ENCODE results near the gene TMEM125. TPM values are rescaled to one million over a fixed set of nuclear protein-coding genes. Genes with fewer than 3 reads are reported as not detected.

The TMEM125 gene
- total and polyA plus RNA-seq, 2 experiments from 2014 or later = 2.0 TPM

DNA sequence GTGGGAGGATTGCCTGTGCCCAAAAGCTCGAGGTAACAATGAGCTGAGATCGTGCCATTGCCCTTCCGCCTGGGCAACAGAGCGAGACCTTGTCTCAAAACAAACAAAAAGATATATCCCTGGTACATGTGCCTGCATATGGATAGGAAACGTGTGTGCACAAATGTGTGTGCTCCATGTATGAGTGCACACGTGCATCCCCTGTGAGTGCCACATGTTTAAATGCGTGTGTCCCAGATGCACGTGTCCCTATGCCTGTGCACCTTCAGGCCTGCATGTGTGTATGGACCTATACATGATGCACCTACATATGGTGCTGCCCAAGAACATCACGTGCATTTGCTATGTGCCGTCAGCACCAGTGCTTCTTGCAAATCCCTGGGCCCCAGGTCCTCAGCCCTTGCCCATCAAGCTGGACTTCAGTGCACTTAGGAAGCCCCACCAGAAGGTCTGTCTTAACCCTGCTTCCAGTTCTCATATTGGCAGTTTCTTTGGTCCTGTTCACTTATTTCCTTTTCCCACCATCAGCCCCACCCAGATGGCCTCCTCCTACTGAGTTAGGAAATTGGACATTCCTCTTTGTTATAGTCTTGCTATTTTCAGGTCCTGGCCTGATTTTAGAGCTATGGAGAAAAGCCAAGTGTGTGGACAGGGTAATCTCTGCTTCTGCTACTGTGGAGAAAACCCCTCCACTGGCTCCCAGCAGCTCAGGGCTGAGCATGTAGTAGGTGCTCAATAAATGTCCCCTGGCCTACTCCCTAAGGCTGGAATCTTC, 46.4 kb downstream of the TMEM125 start:
- Histone ChIP-seq H3K4me3 (no peak overlapping the region), H3K27me3 (no peaks in the 10 kb centered on the region), H3K4me1 (ENCODE audit: low read depth) (no peaks in the 10 kb centered on the region), H3K36me3 (no peaks in the 10 kb centered on the region), H3K9me3 (ENCODE audit: low read depth) (no peaks in the 10 kb centered on the region), H3K27ac (no peak overlapping the region)
- DNase-seq (ENCODE audit: low read depth in 1 of 2, low spot score in 1 of 2) = peak in 1 of 2 donors; percentile 53
- TF ChIP-seq, protein P1, sequence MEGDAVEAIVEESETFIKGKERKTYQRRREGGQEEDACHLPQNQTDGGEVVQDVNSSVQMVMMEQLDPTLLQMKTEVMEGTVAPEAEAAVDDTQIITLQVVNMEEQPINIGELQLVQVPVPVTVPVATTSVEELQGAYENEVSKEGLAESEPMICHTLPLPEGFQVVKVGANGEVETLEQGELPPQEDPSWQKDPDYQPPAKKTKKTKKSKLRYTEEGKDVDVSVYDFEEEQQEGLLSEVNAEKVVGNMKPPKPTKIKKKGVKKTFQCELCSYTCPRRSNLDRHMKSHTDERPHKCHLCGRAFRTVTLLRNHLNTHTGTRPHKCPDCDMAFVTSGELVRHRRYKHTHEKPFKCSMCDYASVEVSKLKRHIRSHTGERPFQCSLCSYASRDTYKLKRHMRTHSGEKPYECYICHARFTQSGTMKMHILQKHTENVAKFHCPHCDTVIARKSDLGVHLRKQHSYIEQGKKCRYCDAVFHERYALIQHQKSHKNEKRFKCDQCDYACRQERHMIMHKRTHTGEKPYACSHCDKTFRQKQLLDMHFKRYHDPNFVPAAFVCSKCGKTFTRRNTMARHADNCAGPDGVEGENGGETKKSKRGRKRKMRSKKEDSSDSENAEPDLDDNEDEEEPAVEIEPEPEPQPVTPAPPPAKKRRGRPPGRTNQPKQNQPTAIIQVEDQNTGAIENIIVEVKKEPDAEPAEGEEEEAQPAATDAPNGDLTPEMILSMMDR (IDR thresholded peaks at IDR 0.05; ENCODE audit: low read depth, low read length) = no peak

DNA sequence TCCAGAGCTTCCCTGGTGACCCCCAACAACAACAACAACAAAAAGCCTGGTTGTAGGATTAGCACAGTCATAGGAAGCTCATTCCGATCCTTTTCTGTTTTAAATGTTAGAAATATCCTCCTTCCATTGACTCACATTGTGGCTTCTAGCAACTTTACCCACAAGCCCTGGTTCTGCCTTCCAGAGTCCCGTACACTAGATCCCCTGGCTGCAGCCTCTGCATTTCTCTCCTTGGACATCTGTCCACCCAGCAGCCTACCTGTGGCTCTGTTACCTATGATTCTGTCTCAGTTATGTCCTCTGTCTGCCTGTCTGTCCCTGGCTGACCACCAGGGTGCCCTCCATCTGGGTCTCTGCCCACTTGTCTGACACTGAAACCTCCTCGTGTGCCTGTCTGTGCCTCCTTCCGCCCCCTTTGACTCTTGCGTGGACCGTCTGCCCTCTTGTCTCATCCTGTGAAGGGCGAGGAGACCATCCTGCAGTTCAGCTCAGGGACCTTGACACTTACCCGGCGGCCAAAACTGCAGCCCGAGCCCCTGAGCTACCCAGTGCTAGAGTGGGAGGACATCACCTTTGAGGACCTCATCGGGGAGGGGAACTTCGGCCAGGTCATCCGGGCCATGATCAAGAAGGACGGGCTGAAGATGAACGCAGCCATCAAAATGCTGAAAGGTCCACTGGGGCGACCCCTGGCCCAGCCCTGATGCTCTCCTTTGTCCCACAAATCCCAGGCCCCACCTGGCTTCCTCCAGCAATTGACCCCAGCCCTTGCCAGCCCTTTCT, 47.1 kb downstream of the TMEM125 start:
- TF ChIP-seq, protein P1 (IDR thresholded peaks at IDR 0.05; ENCODE audit: low read depth, low read length) = peak; percentile 18
- Histone ChIP-seq H3K27me3 (no peaks in the 10 kb centered on the region), H3K4me1 (ENCODE audit: low read depth) (no peaks in the 10 kb centered on the region), H3K27ac (no peak overlapping the region), H3K4me3 (no peak overlapping the region), H3K9me3 (ENCODE audit: low read depth) (no peaks in the 10 kb centered on the region), H3K36me3 (no peaks in the 10 kb centered on the region)
- no peak for DNase-seq (ENCODE audit: low read depth in 1 of 2, low spot score in 1 of 2)

- Histone ChIP-seq H3K4me1 (ENCODE audit: low read depth) (no peaks in the 10 kb centered on the region), H3K27me3 (no peaks in the 10 kb centered on the region), H3K4me3 (no peak overlapping the region), H3K27ac (no peak overlapping the region), H3K36me3 (no peaks in the 10 kb centered on the region), H3K9me3 (ENCODE audit: low read depth) (no peaks in the 10 kb centered on the region)
- DNase-seq (ENCODE audit: low read depth in 1 of 2, low spot score in 1 of 2) = no peak
- TF ChIP-seq, protein P1 (IDR thresholded peaks at IDR 0.05; ENCODE audit: low read depth, low read length) = no peak
Observed at GRCh38 chr1:43317817-43318471, 48.2 kb downstream of the TMEM125 start.

DNA sequence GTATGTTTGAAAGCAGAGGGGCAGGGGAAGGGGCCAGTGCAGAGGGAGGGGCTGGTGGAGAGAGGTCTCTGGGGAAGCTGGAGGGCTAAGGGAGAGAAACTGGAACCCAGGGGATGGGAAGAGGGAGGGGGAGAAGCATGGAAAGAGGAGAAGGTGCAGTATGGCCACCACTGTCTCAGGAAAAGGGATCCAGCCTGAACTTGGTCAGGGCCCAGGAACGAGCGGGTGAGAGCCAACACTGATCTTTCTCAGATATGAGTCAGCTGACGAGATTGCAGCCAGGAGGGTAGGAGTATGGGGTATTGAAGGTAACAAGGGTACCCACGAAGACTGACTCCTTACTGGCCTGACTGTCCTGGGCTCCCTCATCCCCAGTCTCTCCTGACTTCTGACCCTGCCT, 49.0 kb downstream of the TMEM125 start:
- H3K27me3 ChIP-seq = no peaks in the 10 kb centered on the region
- H3K9me3 ChIP-seq (ENCODE audit: low read depth) = no peaks in the 10 kb centered on the region
- no peak for DNase-seq (ENCODE audit: low read depth in 1 of 2, low spot score in 1 of 2)
- H3K4me1 ChIP-seq (ENCODE audit: low read depth) = no peaks in the 10 kb centered on the region
- H3K36me3 ChIP-seq = no peaks in the 10 kb centered on the region
- TF ChIP-seq, protein P1 (IDR thresholded peaks at IDR 0.05; ENCODE audit: low read depth, low read length) = no peak
- no peak overlapping the region for H3K27ac ChIP-seq
- no peak overlapping the region for H3K4me3 ChIP-seq

GRCh38 chr1:43319288-43319687, 49.5 kb downstream of the TMEM125 start:
- H3K36me3 ChIP-seq = no peaks in the 10 kb centered on the region
- H3K27me3 ChIP-seq = no peaks in the 10 kb centered on the region
- H3K4me1 ChIP-seq (ENCODE audit: low read depth) = no peaks in the 10 kb centered on the region
- H3K9me3 ChIP-seq (ENCODE audit: low read depth) = no peaks in the 10 kb centered on the region
- no peak for DNase-seq (ENCODE audit: low read depth in 1 of 2, low spot score in 1 of 2)
- H3K4me3 ChIP-seq = no peak overlapping the region
- no peak overlapping the region for H3K27ac ChIP-seq
- TF ChIP-seq, protein P1 (IDR thresholded peaks at IDR 0.05; ENCODE audit: low read depth, low read length) = no peak
